H1 (cell line): ENCODE data around the gene SOX13. TPM values are rescaled to one million over a fixed set of nuclear protein-coding genes. Genes with fewer than 3 reads are reported as not detected.

Experiments used
- CEBPB ChIP-seq: IDR thresholded peaks from 2 replicates; pipeline ENCODE4 v1.6.1; 2012; ENCODE audit warnings: low read depth, low read length
- EGR1 ChIP-seq: IDR thresholded peaks from 2 replicates; pipeline ENCODE4 v1.6.1; 2011; ENCODE audit warnings: low read depth, low read length, borderline replicate concordance
- EZH2 ChIP-seq: fragments of 200-600 bp; sonication (generic); IDR thresholded peaks from 2 replicates; pipeline ENCODE4 v1.7.1; 2012; ENCODE audit warnings: low read depth, mild to moderate bottlenecking, moderate library complexity, low read length, inconsistent platforms; ENCODE audit not compliant: severe bottlenecking
- GTF2F1 ChIP-seq: IDR thresholded peaks from 2 replicates; pipeline ENCODE4 v1.6.1; 2012; ENCODE audit warnings: low read depth, low read length, improper control_type of control experiment, borderline replicate concordance
- MAFK ChIP-seq: IDR thresholded peaks from 2 replicates; pipeline ENCODE4 v1.6.1; 2012; ENCODE audit warnings: low read depth, mild to moderate bottlenecking, improper control_type of control experiment, low read length
- polyA plus RNA-seq, 7 experiments: library from polyadenylated mRNA; depleted of rRNA in 3 of 7; stranded (reverse) in 5 of 7; unstranded in 2 of 7; fragments of >200 nt in 5 of 7; fragments of 200-250 nt in 2 of 7; gene quantifications; 1 replicate in 5 of 7; 2 replicates in 1 of 7; 4 replicates in 1 of 7; pipeline versions ENCODE4 v1.2.1 to v1.2.3, GENCODE V29; 2011 to 2013; ENCODE audit warnings: missing spikeins in 2 of 7, mixed read lengths in 2 of 7
- total RNA-seq: library from RNA; stranded (reverse); fragmentation: NEBNext Ultra II Directional; extraction: Animal tissue kit (Norgen Biotek cat#: 25700); gene quantifications from 2 replicates; pipeline ENCODE4 v1.2.1, GENCODE V29; 2021
- TF ChIP-seq, protein P1 (sequence below): fragments of 300-600 bp; sonication (generic); IDR thresholded peaks from 2 replicates; pipeline ENCODE4 v1.7.1; 2012; ENCODE audit warnings: low read length, moderate library complexity, mild to moderate bottlenecking, inconsistent platforms; ENCODE audit not compliant: insufficient replicate concordance

Gene SOX13
- total and polyA plus RNA-seq, 2 of the 8 experiments (the other 6 are each of a cell fraction or from before 2014, with no cell fraction given) = 113 to 173 TPM

DNA sequence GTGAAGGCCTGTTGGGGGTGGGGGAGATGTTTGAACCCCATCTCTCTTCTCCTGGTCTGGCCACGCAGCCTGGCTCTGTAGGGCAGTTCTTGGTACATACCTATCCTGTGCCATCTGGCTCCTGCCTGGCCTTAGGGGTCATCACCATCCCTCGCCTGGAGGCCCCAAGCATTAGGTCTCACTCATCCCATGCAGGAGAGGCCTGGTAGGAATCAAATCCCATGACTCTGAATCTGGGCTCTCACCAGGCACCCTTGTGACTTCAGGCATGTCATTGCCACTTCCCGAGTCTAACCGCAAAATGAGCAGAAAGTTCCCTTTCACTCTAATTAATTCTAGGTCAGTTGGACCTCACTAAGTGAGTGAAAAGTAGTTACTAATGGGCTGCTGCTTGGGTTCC lies 41.7 kb downstream of the SOX13 start (continued):
- TF ChIP-seq, protein P1, sequence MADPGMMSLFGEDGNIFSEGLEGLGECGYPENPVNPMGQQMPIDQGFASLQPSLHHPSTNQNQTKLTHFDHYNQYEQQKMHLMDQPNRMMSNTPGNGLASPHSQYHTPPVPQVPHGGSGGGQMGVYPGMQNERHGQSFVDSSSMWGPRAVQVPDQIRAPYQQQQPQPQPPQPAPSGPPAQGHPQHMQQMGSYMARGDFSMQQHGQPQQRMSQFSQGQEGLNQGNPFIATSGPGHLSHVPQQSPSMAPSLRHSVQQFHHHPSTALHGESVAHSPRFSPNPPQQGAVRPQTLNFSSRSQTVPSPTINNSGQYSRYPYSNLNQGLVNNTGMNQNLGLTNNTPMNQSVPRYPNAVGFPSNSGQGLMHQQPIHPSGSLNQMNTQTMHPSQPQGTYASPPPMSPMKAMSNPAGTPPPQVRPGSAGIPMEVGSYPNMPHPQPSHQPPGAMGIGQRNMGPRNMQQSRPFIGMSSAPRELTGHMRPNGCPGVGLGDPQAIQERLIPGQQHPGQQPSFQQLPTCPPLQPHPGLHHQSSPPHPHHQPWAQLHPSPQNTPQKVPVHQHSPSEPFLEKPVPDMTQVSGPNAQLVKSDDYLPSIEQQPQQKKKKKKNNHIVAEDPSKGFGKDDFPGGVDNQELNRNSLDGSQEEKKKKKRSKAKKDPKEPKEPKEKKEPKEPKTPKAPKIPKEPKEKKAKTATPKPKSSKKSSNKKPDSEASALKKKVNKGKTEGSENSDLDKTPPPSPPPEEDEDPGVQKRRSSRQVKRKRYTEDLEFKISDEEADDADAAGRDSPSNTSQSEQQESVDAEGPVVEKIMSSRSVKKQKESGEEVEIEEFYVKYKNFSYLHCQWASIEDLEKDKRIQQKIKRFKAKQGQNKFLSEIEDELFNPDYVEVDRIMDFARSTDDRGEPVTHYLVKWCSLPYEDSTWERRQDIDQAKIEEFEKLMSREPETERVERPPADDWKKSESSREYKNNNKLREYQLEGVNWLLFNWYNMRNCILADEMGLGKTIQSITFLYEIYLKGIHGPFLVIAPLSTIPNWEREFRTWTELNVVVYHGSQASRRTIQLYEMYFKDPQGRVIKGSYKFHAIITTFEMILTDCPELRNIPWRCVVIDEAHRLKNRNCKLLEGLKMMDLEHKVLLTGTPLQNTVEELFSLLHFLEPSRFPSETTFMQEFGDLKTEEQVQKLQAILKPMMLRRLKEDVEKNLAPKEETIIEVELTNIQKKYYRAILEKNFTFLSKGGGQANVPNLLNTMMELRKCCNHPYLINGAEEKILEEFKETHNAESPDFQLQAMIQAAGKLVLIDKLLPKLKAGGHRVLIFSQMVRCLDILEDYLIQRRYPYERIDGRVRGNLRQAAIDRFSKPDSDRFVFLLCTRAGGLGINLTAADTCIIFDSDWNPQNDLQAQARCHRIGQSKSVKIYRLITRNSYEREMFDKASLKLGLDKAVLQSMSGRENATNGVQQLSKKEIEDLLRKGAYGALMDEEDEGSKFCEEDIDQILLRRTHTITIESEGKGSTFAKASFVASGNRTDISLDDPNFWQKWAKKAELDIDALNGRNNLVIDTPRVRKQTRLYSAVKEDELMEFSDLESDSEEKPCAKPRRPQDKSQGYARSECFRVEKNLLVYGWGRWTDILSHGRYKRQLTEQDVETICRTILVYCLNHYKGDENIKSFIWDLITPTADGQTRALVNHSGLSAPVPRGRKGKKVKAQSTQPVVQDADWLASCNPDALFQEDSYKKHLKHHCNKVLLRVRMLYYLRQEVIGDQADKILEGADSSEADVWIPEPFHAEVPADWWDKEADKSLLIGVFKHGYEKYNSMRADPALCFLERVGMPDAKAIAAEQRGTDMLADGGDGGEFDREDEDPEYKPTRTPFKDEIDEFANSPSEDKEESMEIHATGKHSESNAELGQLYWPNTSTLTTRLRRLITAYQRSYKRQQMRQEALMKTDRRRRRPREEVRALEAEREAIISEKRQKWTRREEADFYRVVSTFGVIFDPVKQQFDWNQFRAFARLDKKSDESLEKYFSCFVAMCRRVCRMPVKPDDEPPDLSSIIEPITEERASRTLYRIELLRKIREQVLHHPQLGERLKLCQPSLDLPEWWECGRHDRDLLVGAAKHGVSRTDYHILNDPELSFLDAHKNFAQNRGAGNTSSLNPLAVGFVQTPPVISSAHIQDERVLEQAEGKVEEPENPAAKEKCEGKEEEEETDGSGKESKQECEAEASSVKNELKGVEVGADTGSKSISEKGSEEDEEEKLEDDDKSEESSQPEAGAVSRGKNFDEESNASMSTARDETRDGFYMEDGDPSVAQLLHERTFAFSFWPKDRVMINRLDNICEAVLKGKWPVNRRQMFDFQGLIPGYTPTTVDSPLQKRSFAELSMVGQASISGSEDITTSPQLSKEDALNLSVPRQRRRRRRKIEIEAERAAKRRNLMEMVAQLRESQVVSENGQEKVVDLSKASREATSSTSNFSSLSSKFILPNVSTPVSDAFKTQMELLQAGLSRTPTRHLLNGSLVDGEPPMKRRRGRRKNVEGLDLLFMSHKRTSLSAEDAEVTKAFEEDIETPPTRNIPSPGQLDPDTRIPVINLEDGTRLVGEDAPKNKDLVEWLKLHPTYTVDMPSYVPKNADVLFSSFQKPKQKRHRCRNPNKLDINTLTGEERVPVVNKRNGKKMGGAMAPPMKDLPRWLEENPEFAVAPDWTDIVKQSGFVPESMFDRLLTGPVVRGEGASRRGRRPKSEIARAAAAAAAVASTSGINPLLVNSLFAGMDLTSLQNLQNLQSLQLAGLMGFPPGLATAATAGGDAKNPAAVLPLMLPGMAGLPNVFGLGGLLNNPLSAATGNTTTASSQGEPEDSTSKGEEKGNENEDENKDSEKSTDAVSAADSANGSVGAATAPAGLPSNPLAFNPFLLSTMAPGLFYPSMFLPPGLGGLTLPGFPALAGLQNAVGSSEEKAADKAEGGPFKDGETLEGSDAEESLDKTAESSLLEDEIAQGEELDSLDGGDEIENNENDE = no peak
- TF ChIP-seq EGR1 = no peak
- TF ChIP-seq CEBPB = no peak
- TF ChIP-seq MAFK = no peak
- no peak for TF ChIP-seq GTF2F1
- TF ChIP-seq EZH2 = no peak
- TF ChIP-seq, all 59 proteins: peak for 0
